HG02981 (cell line): ENCODE measurements around the gene TTC21A.

Experiments
- ATAC-seq: cut with Tn5 transposase; IDR thresholded peaks from one replicate; pipeline ENCODE4 v1.9.1; 2021; ENCODE audit warnings: mild to moderate bottlenecking, moderate library complexity; ENCODE audit not compliant: unreplicated experiment

The TTC21A gene

GRCh38 chr3:39114456-39114855 is 7.0 kb downstream of the TTC21A start:
- ATAC-seq = no peak

GRCh38 chr3:39115870-39116269 is 8.4 kb downstream of the TTC21A start:
- ATAC-seq = no peak

GRCh38 chr3:39118079-39118478 is 10.6 kb downstream of the TTC21A start:
- ATAC-seq = no peak

GRCh38 chr3:39118931-39119660 is 11.6 kb downstream of the TTC21A start:
- no peak for ATAC-seq

- no peak for ATAC-seq
Measured at GRCh38 chr3:39121621-39122020, 14.1 kb downstream of the TTC21A start.

GRCh38 chr3:39122813-39123212 is 15.3 kb downstream of the TTC21A start:
- no peak for ATAC-seq

- no peak for ATAC-seq
Measured at GRCh38 chr3:39124876-39125840, 17.7 kb downstream of the TTC21A start.

GRCh38 chr3:39125841-39126500 is 18.5 kb downstream of the TTC21A start:
- ATAC-seq = no peak

GRCh38 chr3:39126532-39127071 is 19.1 kb downstream of the TTC21A start:
- no peak for ATAC-seq

- no peak for ATAC-seq
Measured at GRCh38 chr3:39127269-39127907, 19.9 kb downstream of the TTC21A start.

GRCh38 chr3:39127908-39128304 is 20.4 kb downstream of the TTC21A start:
- no peak for ATAC-seq

- ATAC-seq = no peak
Measured at GRCh38 chr3:39128951-39129350, 21.5 kb downstream of the TTC21A start.

- ATAC-seq = no peak
Measured at GRCh38 chr3:39130026-39130425, 22.5 kb downstream of the TTC21A start.

- no peak for ATAC-seq
Measured at GRCh38 chr3:39130693-39131265, 23.3 kb downstream of the TTC21A start.

- no peak for ATAC-seq
Measured at GRCh38 chr3:39132096-39133092, 24.9 kb downstream of the TTC21A start.

GRCh38 chr3:39133093-39133490 is 25.6 kb downstream of the TTC21A start:
- no peak for ATAC-seq

GRCh38 chr3:39133822-39134221 is 26.3 kb downstream of the TTC21A start:
- ATAC-seq = no peak

GRCh38 chr3:39134305-39134704 is 26.8 kb downstream of the TTC21A start:
- ATAC-seq = no peak

- ATAC-seq = no peak
Measured at GRCh38 chr3:39135170-39135805, 27.8 kb downstream of the TTC21A start.
